SU-DHL-6 (cell line): Measurements from ENCODE around the gene SDCCAG8.

Experiments used
- EZH2phosphoT487 ChIP-seq: fragments of 200-600 bp; sonication (generic), shearing (Covaris generic); conservative IDR thresholded peaks from 2 replicates; pipeline ENCODE4 v1.6.1; 2018; ENCODE audit warnings: mild to moderate bottlenecking, antibody characterized with exemption, low read length, moderate library complexity, mixed read lengths
- TF ChIP-seq, protein P1 (sequence below): fragments of 200-600 bp; sonication (generic); IDR thresholded peaks from one replicate; pipeline ENCODE4 v1.5.1; 2017; ENCODE audit warnings: antibody characterized with exemption, mild to moderate bottlenecking, low read length, moderate library complexity; ENCODE audit not compliant: insufficient read depth, poor library complexity, severe bottlenecking

DNA sequence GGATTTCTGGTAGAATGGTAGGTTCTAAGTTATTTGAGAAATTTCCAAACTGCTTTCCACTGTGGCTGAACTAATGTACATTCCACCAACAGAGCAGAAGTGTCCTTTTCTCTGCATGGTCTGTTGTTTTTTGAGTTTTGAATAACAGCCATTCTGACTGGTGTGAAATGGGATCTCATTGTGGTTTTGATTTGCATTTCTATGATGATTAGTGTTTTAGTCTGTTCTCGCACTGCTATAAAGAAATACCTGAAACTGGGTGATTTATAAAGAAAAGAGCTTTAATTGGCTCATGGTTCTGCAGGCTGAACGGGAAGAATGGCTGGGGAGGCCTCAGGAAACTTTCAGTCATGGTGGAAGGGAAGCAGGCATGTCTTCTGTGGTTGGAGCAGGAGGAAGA lies 80.3 kb downstream of the SDCCAG8 start:
- TF ChIP-seq, protein P1, sequence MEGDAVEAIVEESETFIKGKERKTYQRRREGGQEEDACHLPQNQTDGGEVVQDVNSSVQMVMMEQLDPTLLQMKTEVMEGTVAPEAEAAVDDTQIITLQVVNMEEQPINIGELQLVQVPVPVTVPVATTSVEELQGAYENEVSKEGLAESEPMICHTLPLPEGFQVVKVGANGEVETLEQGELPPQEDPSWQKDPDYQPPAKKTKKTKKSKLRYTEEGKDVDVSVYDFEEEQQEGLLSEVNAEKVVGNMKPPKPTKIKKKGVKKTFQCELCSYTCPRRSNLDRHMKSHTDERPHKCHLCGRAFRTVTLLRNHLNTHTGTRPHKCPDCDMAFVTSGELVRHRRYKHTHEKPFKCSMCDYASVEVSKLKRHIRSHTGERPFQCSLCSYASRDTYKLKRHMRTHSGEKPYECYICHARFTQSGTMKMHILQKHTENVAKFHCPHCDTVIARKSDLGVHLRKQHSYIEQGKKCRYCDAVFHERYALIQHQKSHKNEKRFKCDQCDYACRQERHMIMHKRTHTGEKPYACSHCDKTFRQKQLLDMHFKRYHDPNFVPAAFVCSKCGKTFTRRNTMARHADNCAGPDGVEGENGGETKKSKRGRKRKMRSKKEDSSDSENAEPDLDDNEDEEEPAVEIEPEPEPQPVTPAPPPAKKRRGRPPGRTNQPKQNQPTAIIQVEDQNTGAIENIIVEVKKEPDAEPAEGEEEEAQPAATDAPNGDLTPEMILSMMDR: no peak
- TF ChIP-seq EZH2phosphoT487: no peak
